IMR-90 (cell line): Measurements from ENCODE around the gene RARS2. TPM values are rescaled to one million over a fixed set of nuclear protein-coding genes. Genes with fewer than 3 reads are reported as not detected.
A peak's percentile ranks its signal among the peaks of the same experiment; 100 is the strongest.

ENCODE experiments used
- ATAC-seq: fragments of 200-7000 bp; cut with Tn5 transposase; 2 replicates; pipeline ENCODE4 v1.9.1; 2020; ENCODE audit warnings: low read depth, mild to moderate bottlenecking, moderate library complexity
- BruUV-seq: library from RNA; stranded (reverse); fragments of 400-500 nt; replicated peaks from 2 replicates; lab custom pipeline; 2021; lab: Mats Ljungman, UMichigan
- CTCF ChIA-PET: fragments of 300-600 bp; formaldehyde crosslinking; extraction: SDS; loops from one replicate; lab custom pipeline; 2021; ENCODE audit warnings: antibody characterized with exemption; lab: Yijun Ruan, JAX
- POLR2A ChIA-PET: fragments of 300-600 bp; sonication (Branson Sonifier 250); formaldehyde crosslinking; loops from one replicate; lab custom pipeline; 2022; ENCODE audit warnings: antibody characterized with exemption; ENCODE audit not compliant: unreplicated experiment; lab: Charles Lee
- DNase-seq: peaks from one replicate; pipeline ENCODE4 v3.0.0; 2013
- H2AFZ ChIP-seq: replicated peaks from 2 replicates; pipeline ENCODE3; 2013; ENCODE audit warnings: low read length, mild to moderate bottlenecking; ENCODE audit not compliant: poor library complexity
- H2AK5ac ChIP-seq: 2 replicates; pipeline ENCODE4 v1.6.1; 2013; ENCODE audit warnings: low read depth, low read length, inconsistent platforms
- H2AK9ac ChIP-seq: replicated peaks from 2 replicates; pipeline ENCODE3; 2013; ENCODE audit warnings: mild to moderate bottlenecking, low read depth, low read length, moderate library complexity; ENCODE audit not compliant: poor library complexity
- H2BK120ac ChIP-seq: 2 replicates; pipeline ENCODE4 v1.6.1; 2013; ENCODE audit warnings: low read depth, low read length, inconsistent platforms
- H2BK15ac ChIP-seq: 3 replicates; pipeline ENCODE4 v1.6.1; 2013; ENCODE audit warnings: low read depth, low read length, inconsistent platforms
- H2BK20ac ChIP-seq: 2 replicates; pipeline ENCODE4 v1.6.1; 2013; ENCODE audit warnings: low read depth, mild to moderate bottlenecking, inconsistent platforms, low read length, moderate library complexity
- H2BK5ac ChIP-seq: 2 replicates; pipeline ENCODE4 v1.6.1; 2013; ENCODE audit warnings: mild to moderate bottlenecking, low read depth, low read length, inconsistent platforms; ENCODE audit not compliant: poor library complexity, severe bottlenecking
- H3K14ac ChIP-seq: replicated peaks from 2 replicates; pipeline ENCODE4 v1.6.1; 2013; ENCODE audit warnings: low read depth, low read length, inconsistent platforms
- H3K18ac ChIP-seq: 2 replicates; pipeline ENCODE4 v1.6.1; 2013; ENCODE audit warnings: low read depth, low read length, control low read depth
- H3K23ac ChIP-seq: 2 replicates; pipeline ENCODE4 v1.6.1; 2013; ENCODE audit warnings: low read depth, low read length, inconsistent platforms
- H3K27ac ChIP-seq: 2 replicates; pipeline ENCODE4 v1.5.1; 2013; ENCODE audit warnings: mild to moderate bottlenecking, control low read depth, low read length; ENCODE audit not compliant: insufficient read depth
- H3K27me3 ChIP-seq: 2 replicates; pipeline ENCODE4 v1.6.1; 2013; ENCODE audit warnings: low read length; ENCODE audit not compliant: control insufficient read depth, insufficient read depth
- H3K36me3 ChIP-seq: 2 replicates; pipeline ENCODE4 v1.6.1; 2013; ENCODE audit warnings: low read length, mixed read lengths; ENCODE audit not compliant: control insufficient read depth, insufficient read depth
- H3K4ac ChIP-seq: 2 replicates; pipeline ENCODE4 v1.6.1; 2013; ENCODE audit warnings: low read depth, low read length, inconsistent platforms
- H3K4me1 ChIP-seq: 2 replicates; pipeline ENCODE4 v1.6.1; 2013; ENCODE audit warnings: low read length, mixed read lengths; ENCODE audit not compliant: control insufficient read depth, insufficient read depth
- H3K4me2 ChIP-seq: 2 replicates; pipeline ENCODE4 v1.6.1; 2013; ENCODE audit warnings: low read depth, mild to moderate bottlenecking, control low read depth, low read length, moderate library complexity
- H3K4me3 ChIP-seq: 2 replicates; pipeline ENCODE4 v1.5.1; 2013; ENCODE audit warnings: low read depth, mild to moderate bottlenecking, control low read depth, low read length, moderate library complexity; ENCODE audit not compliant: insufficient read depth
- H3K56ac ChIP-seq: 2 replicates; pipeline ENCODE4 v1.6.1; 2013; ENCODE audit warnings: low read length, inconsistent platforms; ENCODE audit not compliant: insufficient read depth; ENCODE audit errors: extremely low read depth
- H3K79me1 ChIP-seq, 2 experiments: 2 replicates each; pipeline ENCODE4 v1.6.1; 2013; ENCODE audit warnings: low read length in 2 of 2, inconsistent platforms in 1 of 2, low read depth in 1 of 2
- H3K9ac ChIP-seq: 2 replicates; pipeline ENCODE4 v1.6.1; 2013; ENCODE audit warnings: low read depth, low read length, control low read depth
- H3K9me1 ChIP-seq: 2 replicates; pipeline ENCODE4 v1.6.1; 2013; ENCODE audit warnings: low read length, inconsistent platforms; ENCODE audit not compliant: insufficient read depth
- H3K9me3 ChIP-seq: 2 replicates; pipeline ENCODE4 v1.6.1; 2013; ENCODE audit warnings: low read length; ENCODE audit not compliant: control insufficient read depth, insufficient read depth
- H4K20me1 ChIP-seq: 2 replicates; pipeline ENCODE4 v1.6.1; 2013; ENCODE audit warnings: low read length, inconsistent platforms; ENCODE audit not compliant: insufficient read depth
- H4K5ac ChIP-seq: 2 replicates; pipeline ENCODE4 v1.6.1; 2013; ENCODE audit warnings: mild to moderate bottlenecking, low read depth, low read length, control low read depth
- H4K8ac ChIP-seq, 2 experiments: 2 replicates each; pipeline ENCODE4 v1.6.1; 2013; ENCODE audit warnings: low read depth in 2 of 2, low read length in 2 of 2, control low read depth in 1 of 2, inconsistent platforms in 1 of 2
- H4K91ac ChIP-seq: 2 replicates; pipeline ENCODE4 v1.6.1; 2013; ENCODE audit warnings: low read depth, low read length, inconsistent platforms; ENCODE audit not compliant: insufficient read depth
- BHLHE40 ChIP-seq: fragments of 150-350 bp; IDR thresholded peaks from 2 replicates; pipeline ENCODE4 v1.6.1; 2016; ENCODE audit warnings: mild to moderate bottlenecking, low read depth, low read length
- CEBPB ChIP-seq: IDR thresholded peaks from 2 replicates; pipeline ENCODE4 v1.6.1; 2012; ENCODE audit warnings: low read depth, low read length, improper control_type of control experiment
- ELK1 ChIP-seq: fragments of 150-350 bp; IDR thresholded peaks from 2 replicates; pipeline ENCODE4 v1.6.1; 2016; ENCODE audit warnings: low read depth, mild to moderate bottlenecking, low read length, moderate library complexity, borderline replicate concordance
- NFE2L2 ChIP-seq: fragments of 150-350 bp; IDR thresholded peaks from 2 replicates; pipeline ENCODE4 v1.6.1; 2016; ENCODE audit warnings: low read depth, mild to moderate bottlenecking, low read length
- RAD21 ChIP-seq: IDR thresholded peaks from 2 replicates; pipeline ENCODE4 v1.6.1; 2012; ENCODE audit warnings: low read length, improper control_type of control experiment
- USF2 ChIP-seq: fragments of 150-350 bp; IDR thresholded peaks from 2 replicates; pipeline ENCODE4 v1.6.1; 2017; ENCODE audit warnings: mild to moderate bottlenecking, antibody characterized with exemption, low read length, low read depth
- WGBS, 2 experiments: methylation state at CpG; one replicate each; pipeline versions ENCODE4 v1.1.5 to v1.1.7; 2013; ENCODE audit warnings: missing lambda C conversion rate in 2 of 2; ENCODE audit not compliant: insufficient read length in 1 of 2; ENCODE audit errors: extremely low coverage in 2 of 2; 5-methylcytosine and 5-hydroxymethylcytosine counted together
- dilution Hi-C: fragments of 300-500 bp; cut with HindIII; formaldehyde crosslinking; loops from one replicate; pipeline ENCODE4 v1.14.3; 2018; ENCODE audit warnings: low sequenced_read_pairs; ENCODE audit not compliant: unreplicated experiment
- in situ Hi-C: fragments of 300-500 bp; cut with MboI; formaldehyde crosslinking; loops from 3 replicates; pipeline ENCODE4 v1.14.3; 2019; ENCODE audit warnings: low sequenced_read_pairs, inconsistent platforms, mixed read lengths
- intact Hi-C: fragments of 100-400 bp; cut with micrococcal nuclease; formaldehyde crosslinking; loops from 2 replicates; pipeline ENCODE4 v1.10.0; 2022
- polyA plus RNA-seq, 3 experiments: library from polyadenylated mRNA; depleted of rRNA; stranded (reverse); fragments of >200 nt; gene quantifications; 2 replicates each; pipeline ENCODE4 v1.2.3, GENCODE V29; 2012; ENCODE audit warnings: low replicate concordance in 1 of 3
- total RNA-seq: library from RNA; depleted of rRNA; stranded (reverse); fragments of >200 nt; gene quantifications from 2 replicates; pipeline ENCODE4 v1.2.3, GENCODE V29; 2012

RARS2 gene
- total and polyA plus RNA-seq, 2 of the 4 experiments (the other 2 are of a cell fraction): 19.9 to 33.0 TPM

- Histone ChIP-seq H2BK5ac (no peak overlapping the region), H3K9me1 (peaks cover 3% of the 10 kb centered on the region; the same call in 1 of the 2 replicates), H3K4ac (no peak overlapping the region), H3K27ac (no peak overlapping the region), H3K79me1 (peaks cover 4 to 6% of the 10 kb centered on the region in 2 experiments; a peak in 3 of 4 replicates), H3K18ac (no peak overlapping the region), H2BK15ac (no peak overlapping the region), H2AFZ (no peak overlapping the region), H2BK20ac (no peak overlapping the region), H3K9ac (no peak overlapping the region), H2BK120ac (no peak overlapping the region), H2AK5ac (no peak overlapping the region), H3K14ac (no peak overlapping the region), H4K20me1 (no peaks in the 10 kb centered on the region), H3K4me3 (no peak overlapping the region), H3K4me1 (no peaks in the 10 kb centered on the region; the same call in 1 of the 2 replicates), H2AK9ac (no peak overlapping the region), H3K4me2 (no peak overlapping the region), H3K56ac (no peak overlapping the region), H4K91ac (no peak overlapping the region), H4K8ac (no peak overlapping the region), H3K27me3 (no peaks in the 10 kb centered on the region), H4K5ac (no peak overlapping the region), H3K23ac (no peak overlapping the region), H3K9me3 (peaks cover 7% of the 10 kb centered on the region; the same call in 1 of the 2 replicates), H3K36me3 (peaks cover 8% of the 10 kb centered on the region)
- dilution Hi-C loops (no loop called here), in situ Hi-C loops (no loop called here), intact Hi-C loops (loop anchor here (5.0 kb wide), 1 partner anchor 420 kb away; no protein-coding TSS in a partner anchor)
- ATAC-seq (peak; percentile 70), DNase-seq (peak; percentile 51)
- ChIA-PET POLR2A (no interaction called here), CTCF (interaction anchor here (0.5 kb wide), 1 partner anchor 88 kb away, joined by 3 read pairs; no protein-coding TSS in a partner anchor)
- no CpG with 5 or more reads among the region's 4 CpGs for WGBS, 2 experiments
- BruUV-seq: no TSS peak
- TF ChIP-seq USF2: no peak
- TF ChIP-seq RAD21: no peak
- no peak for TF ChIP-seq CEBPB
- no peak for TF ChIP-seq ELK1
- TF ChIP-seq NFE2L2: no peak
- TF ChIP-seq BHLHE40: peak; percentile 63; the same call in 1 of the 2 replicates
These were observed 102.2 kb downstream of the RARS2 start for GRCh38 chr6:87487555-87487954.
